Dermis blood vessel endothelial cell (primary cell): Measurements from ENCODE around the gene ANKRD60. TPM values are rescaled to one million over a fixed set of nuclear protein-coding genes. Genes with fewer than 3 reads are reported as not detected.
A peak's percentile ranks its signal among the peaks of the same experiment; 100 is the strongest.

Experiments
- DNase-seq: peaks from one replicate; pipeline ENCODE4 v3.0.0; 2010
- total RNA-seq: library from RNA; depleted of rRNA; stranded (reverse); fragments of >200 nt; gene quantifications from 2 replicates; pipeline ENCODE4 v1.2.3, GENCODE V29; 2014

Gene ANKRD60
- 0.09 TPM in 1 of 2 replicates, not detected in the other for total RNA-seq

- DNase-seq: peak; percentile 40
Observed at GRCh38 chr20:58228484-58229197, at the start of gene ANKRD60. Gene ANKRD60, minus strand, starts transcription at chr20:58228653. Its CDS starts 0 bp downstream, at chr20:58228653.

- DNase-seq: no peak
Observed at GRCh38 chr20:58277578-58278472, 49.4 kb upstream of the ANKRD60 start.

- DNase-seq: no peak
Observed at GRCh38 chr20:58277107-58277506, 48.7 kb upstream of the ANKRD60 start.

GRCh38 chr20:58274384-58274783, 45.9 kb upstream of the ANKRD60 start:
- no peak for DNase-seq

GRCh38 chr20:58271606-58272351, 43.3 kb upstream of the ANKRD60 start:
- no peak for DNase-seq

GRCh38 chr20:58268936-58269619, 40.6 kb upstream of the ANKRD60 start:
- DNase-seq: peak; percentile 34

- DNase-seq: no peak
Observed at GRCh38 chr20:58268421-58268821, 40.0 kb upstream of the ANKRD60 start.

GRCh38 chr20:58267389-58268215, 39.1 kb upstream of the ANKRD60 start:
- no peak for DNase-seq

- DNase-seq: no peak
Observed at GRCh38 chr20:58264271-58264670, 35.8 kb upstream of the ANKRD60 start.

- DNase-seq: no peak
Observed at GRCh38 chr20:58261660-58262059, 33.2 kb upstream of the ANKRD60 start.

GRCh38 chr20:58260006-58260405, 31.6 kb upstream of the ANKRD60 start:
- DNase-seq: no peak

GRCh38 chr20:58256842-58257241, 28.4 kb upstream of the ANKRD60 start:
- DNase-seq: peak; percentile 67

GRCh38 chr20:58256307-58256706, 27.9 kb upstream of the ANKRD60 start:
- no peak for DNase-seq

- DNase-seq: no peak
Observed at GRCh38 chr20:58254890-58255289, 26.4 kb upstream of the ANKRD60 start.

GRCh38 chr20:58251979-58252591, 23.6 kb upstream of the ANKRD60 start:
- DNase-seq: peak; percentile 88

- DNase-seq: no peak
Observed at GRCh38 chr20:58251348-58251978, 23.0 kb upstream of the ANKRD60 start.

- peak; percentile 72 for DNase-seq
Observed at GRCh38 chr20:58246346-58246745, 17.9 kb upstream of the ANKRD60 start.

- no peak for DNase-seq
Observed at GRCh38 chr20:58245931-58246330, 17.5 kb upstream of the ANKRD60 start.

- DNase-seq: no peak
Observed at GRCh38 chr20:58245181-58245891, 16.9 kb upstream of the ANKRD60 start.

GRCh38 chr20:58244517-58245030, 16.1 kb upstream of the ANKRD60 start:
- no peak for DNase-seq
